Mesendoderm (in vitro differentiated cells): Measurements from ENCODE around the gene ATF6B.

Experiments used
- DNase-seq: peaks from one replicate; pipeline ENCODE4 v3.0.0; 2013
- H2AK5ac ChIP-seq: 2 replicates; pipeline ENCODE4 v1.6.1; 2013; ENCODE audit warnings: low read length, inconsistent platforms
- H2BK120ac ChIP-seq: 2 replicates; pipeline ENCODE4 v1.6.1; 2013; ENCODE audit warnings: low read depth, mild to moderate bottlenecking, low read length, moderate library complexity, mixed read lengths
- H2BK15ac ChIP-seq: replicated peaks from 2 replicates; pipeline ENCODE4 v1.6.1; 2013; ENCODE audit warnings: low read depth, mild to moderate bottlenecking, moderate library complexity
- H2BK5ac ChIP-seq: 2 replicates; pipeline ENCODE4 v1.6.1; 2013; ENCODE audit warnings: low read length, inconsistent platforms
- H3K18ac ChIP-seq: 2 replicates; pipeline ENCODE4 v1.6.1; 2013; ENCODE audit warnings: mild to moderate bottlenecking, low read length, mixed read lengths
- H3K23ac ChIP-seq: one replicate; pipeline ENCODE4 v1.6.1; 2013; ENCODE audit warnings: low read length
- H3K27ac ChIP-seq: 2 replicates; pipeline ENCODE4 v1.5.1; 2013; ENCODE audit warnings: low read depth, mild to moderate bottlenecking, inconsistent platforms, low read length, moderate library complexity
- H3K27me3 ChIP-seq: 2 replicates; pipeline ENCODE4 v1.6.1; 2013; ENCODE audit warnings: low read length, control low read depth, mild to moderate bottlenecking, inconsistent platforms; ENCODE audit not compliant: insufficient read depth, poor library complexity
- H3K36me3 ChIP-seq: 2 replicates; pipeline ENCODE4 v1.6.1; 2013; ENCODE audit warnings: low read length, inconsistent platforms; ENCODE audit not compliant: control insufficient read depth, insufficient read depth
- H3K4ac ChIP-seq: one replicate; pipeline ENCODE4 v1.6.1; 2013; ENCODE audit warnings: low read depth, mild to moderate bottlenecking, low read length, moderate library complexity
- H3K4me1 ChIP-seq: 2 replicates; pipeline ENCODE4 v1.6.1; 2013; ENCODE audit warnings: low read depth, low read length, inconsistent platforms; ENCODE audit not compliant: control insufficient read depth
- H3K4me2 ChIP-seq: 2 replicates; pipeline ENCODE4 v1.6.1; 2013; ENCODE audit warnings: low read length
- H3K4me3 ChIP-seq: 2 replicates; pipeline ENCODE4 v1.5.1; 2013; ENCODE audit warnings: mild to moderate bottlenecking, low read length
- H3K56ac ChIP-seq: one replicate; pipeline ENCODE4 v1.6.1; 2013; ENCODE audit warnings: low read length
- H3K79me1 ChIP-seq: 2 replicates; pipeline ENCODE4 v1.6.1; 2013; ENCODE audit warnings: low read length, inconsistent platforms
- H3K79me2 ChIP-seq: 2 replicates; pipeline ENCODE4 v1.6.1; 2013; ENCODE audit warnings: mild to moderate bottlenecking, low read length; ENCODE audit not compliant: control insufficient read depth, insufficient read depth
- H3K9ac ChIP-seq: 2 replicates; pipeline ENCODE4 v1.6.1; 2013; ENCODE audit warnings: low read length, inconsistent platforms
- H4K5ac ChIP-seq: one replicate; pipeline ENCODE4 v1.6.1; 2013; ENCODE audit warnings: low read length
- H4K8ac ChIP-seq: one replicate; pipeline ENCODE4 v1.6.1; 2013; ENCODE audit warnings: low read depth, mild to moderate bottlenecking, control low read depth, low read length, moderate library complexity
- WGBS: extraction: QIAGEN DNeasy Blood & Tissue Kit; methylation state at CpG from one replicate; pipeline ENCODE4 v1.1.7; 2013; ENCODE audit warnings: low lambda C conversion rate, missing lambda C conversion rate; ENCODE audit not compliant: insufficient coverage; ENCODE audit errors: extremely low coverage; 5-methylcytosine and 5-hydroxymethylcytosine counted together

The ATF6B gene

GRCh38 chr6:32095338-32096086 is 32.5 kb downstream of the ATF6B start:
- Histone ChIP-seq H2BK15ac (no peak overlapping the region), H3K9ac (no peak overlapping the region), H2BK5ac (no peak overlapping the region), H3K56ac (no peak overlapping the region), H3K79me2 (no peaks in the 10 kb centered on the region), H3K27me3 (no peaks in the 10 kb centered on the region), H3K23ac (no peak overlapping the region), H2AK5ac (no peak overlapping the region), H3K27ac (no peak overlapping the region), H4K5ac (no peak overlapping the region), H2BK120ac (no peak overlapping the region), H3K4ac (no peak overlapping the region), H3K18ac (no peak overlapping the region), H3K79me1 (no peaks in the 10 kb centered on the region), H4K8ac (no peak overlapping the region), H3K4me1 (no peaks in the 10 kb centered on the region), H3K4me3 (no peak overlapping the region), H3K4me2 (no peak overlapping the region), H3K36me3 (no peaks in the 10 kb centered on the region)
- DNase-seq = no peak
- no CpG with 5 or more reads among the region's 30 CpGs for WGBS

GRCh38 chr6:32092760-32093497 is 35.1 kb downstream of the ATF6B start:
- Histone ChIP-seq H3K9ac (no peak overlapping the region), H3K4ac (no peak overlapping the region), H3K36me3 (no peaks in the 10 kb centered on the region), H4K5ac (no peak overlapping the region), H3K4me1 (no peaks in the 10 kb centered on the region), H4K8ac (no peak overlapping the region), H3K27ac (no peak overlapping the region), H2BK15ac (no peak overlapping the region), H2BK120ac (no peak overlapping the region), H2BK5ac (no peak overlapping the region), H3K4me3 (no peak overlapping the region), H3K18ac (no peak overlapping the region), H2AK5ac (no peak overlapping the region), H3K23ac (no peak overlapping the region), H3K79me1 (no peaks in the 10 kb centered on the region), H3K79me2 (no peaks in the 10 kb centered on the region), H3K4me2 (no peak overlapping the region), H3K27me3 (no peaks in the 10 kb centered on the region), H3K56ac (no peak overlapping the region)
- no CpG with 5 or more reads among the region's 8 CpGs for WGBS
- DNase-seq = no peak

DNA sequence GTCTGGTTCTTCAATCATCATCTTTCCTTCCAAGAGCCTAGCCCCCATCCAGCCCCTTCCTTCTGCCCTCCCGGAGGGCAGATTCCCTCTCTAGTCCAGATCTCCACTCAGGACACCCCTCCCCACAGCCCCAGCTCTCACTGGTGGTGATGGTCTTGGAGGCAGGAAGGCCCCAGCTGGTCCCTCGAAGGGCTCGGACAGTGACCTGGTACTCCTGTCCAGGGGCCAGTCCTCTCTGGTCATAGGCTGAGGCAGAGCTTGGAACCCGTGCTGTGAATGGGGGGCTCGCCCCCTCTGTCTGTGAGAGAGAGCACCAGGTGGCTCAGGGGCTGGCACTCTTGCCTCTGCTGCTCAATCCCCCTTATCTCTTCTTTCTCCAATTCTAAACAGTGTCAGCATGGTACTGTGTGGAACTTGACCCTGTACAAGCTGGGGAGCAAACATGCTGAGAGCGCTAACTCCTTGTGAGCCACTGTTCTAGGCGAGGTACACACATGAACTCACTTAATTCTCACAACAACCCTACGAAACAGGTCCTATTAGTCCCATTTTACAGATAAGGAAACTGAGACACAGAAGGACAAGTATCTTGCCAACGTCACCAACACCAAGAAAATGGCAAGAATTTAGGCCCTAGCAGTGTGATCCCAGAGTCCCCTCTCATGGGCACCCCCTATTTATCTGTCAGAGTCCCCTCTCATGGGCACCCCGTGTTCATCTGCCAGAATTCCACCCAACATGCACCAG is 38.8 kb downstream of the ATF6B start:
- H3K9ac ChIP-seq = no peak overlapping the region
- H3K18ac ChIP-seq = no peak overlapping the region
- H4K8ac ChIP-seq = no peak overlapping the region
- no peak overlapping the region for H2BK5ac ChIP-seq
- H2AK5ac ChIP-seq = no peak overlapping the region
- H3K27me3 ChIP-seq = no peaks in the 10 kb centered on the region
- no peak overlapping the region for H3K4me2 ChIP-seq
- no CpG with 5 or more reads among the region's 10 CpGs for WGBS
- no peak overlapping the region for H3K4me3 ChIP-seq
- H2BK15ac ChIP-seq = no peak overlapping the region
- no peaks in the 10 kb centered on the region for H3K4me1 ChIP-seq
- H3K36me3 ChIP-seq = no peaks in the 10 kb centered on the region
- H3K79me1 ChIP-seq = no peaks in the 10 kb centered on the region
- no peak overlapping the region for H3K56ac ChIP-seq
- H3K23ac ChIP-seq = no peak overlapping the region
- no peak overlapping the region for H2BK120ac ChIP-seq
- no peak overlapping the region for H4K5ac ChIP-seq
- no peak overlapping the region for H3K4ac ChIP-seq
- H3K27ac ChIP-seq = no peak overlapping the region
- H3K79me2 ChIP-seq = no peaks in the 10 kb centered on the region
- no peak for DNase-seq

GRCh38 chr6:32088487-32089049 is 39.5 kb downstream of the ATF6B start:
- H4K5ac ChIP-seq = no peak overlapping the region
- H3K79me1 ChIP-seq = no peaks in the 10 kb centered on the region
- H3K79me2 ChIP-seq = no peaks in the 10 kb centered on the region
- WGBS = no CpG with 5 or more reads among the region's 14 CpGs
- H2BK120ac ChIP-seq = no peak overlapping the region
- H4K8ac ChIP-seq = no peak overlapping the region
- H3K18ac ChIP-seq = no peak overlapping the region
- H3K4me3 ChIP-seq = no peak overlapping the region
- H2BK15ac ChIP-seq = no peak overlapping the region
- H2AK5ac ChIP-seq = no peak overlapping the region
- H3K36me3 ChIP-seq = no peaks in the 10 kb centered on the region
- no peaks in the 10 kb centered on the region for H3K27me3 ChIP-seq
- H3K4ac ChIP-seq = no peak overlapping the region
- no peak for DNase-seq
- H3K4me1 ChIP-seq = no peaks in the 10 kb centered on the region
- H2BK5ac ChIP-seq = no peak overlapping the region
- H3K4me2 ChIP-seq = no peak overlapping the region
- no peak overlapping the region for H3K27ac ChIP-seq
- H3K9ac ChIP-seq = no peak overlapping the region
- H3K56ac ChIP-seq = peak overlapping the region; percentile 37
- peak overlapping the region; percentile 71 for H3K23ac ChIP-seq

DNA sequence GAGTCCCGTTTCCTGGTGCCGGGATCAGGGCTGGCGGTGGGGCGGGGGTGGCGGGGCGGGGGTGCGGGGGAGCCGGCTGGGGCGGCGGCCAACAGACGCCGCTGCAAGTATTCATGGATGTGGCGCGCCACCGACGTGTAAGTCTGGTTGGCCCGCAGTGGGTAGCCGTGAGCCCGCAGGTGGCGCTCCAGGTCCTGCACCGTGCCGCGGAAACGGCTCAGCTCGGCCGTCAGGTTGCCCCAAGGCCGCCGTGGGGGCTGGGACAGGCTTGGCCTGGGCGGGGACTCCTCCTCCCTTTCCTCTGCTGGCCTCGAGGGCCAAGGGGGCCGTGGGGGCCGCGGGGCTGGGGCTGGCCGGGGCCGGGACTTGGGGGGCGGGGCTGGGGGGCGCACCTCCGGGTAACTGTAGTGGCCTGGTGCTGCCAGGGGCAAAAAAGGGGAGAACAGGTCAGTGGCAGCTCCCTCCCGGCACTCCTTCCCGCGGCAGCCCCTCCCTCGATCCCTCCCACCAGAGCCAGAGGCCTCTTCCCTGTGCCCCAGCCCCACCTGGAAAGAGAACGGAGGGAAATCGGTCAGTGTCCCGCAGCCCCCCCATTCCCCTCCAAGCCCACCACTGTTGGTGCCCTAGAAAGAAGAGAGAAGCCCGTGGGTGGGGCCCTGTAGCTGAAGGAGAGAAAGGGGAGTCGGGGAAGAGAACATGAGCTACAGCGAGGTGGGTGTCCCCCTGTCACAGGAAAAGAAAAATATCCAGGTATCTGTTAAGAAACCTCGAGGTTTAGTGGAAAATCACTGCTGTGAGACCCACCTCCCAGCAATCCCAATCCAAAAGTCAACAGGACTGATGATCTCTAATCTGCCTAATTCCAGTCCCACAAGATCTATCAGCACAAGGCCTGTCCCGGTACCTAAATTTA is 40.2 kb downstream of the ATF6B start:
- H3K9ac ChIP-seq = peak overlapping the region; percentile 55
- H3K4me2 ChIP-seq = no peak overlapping the region
- no peak overlapping the region for H4K5ac ChIP-seq
- no peak overlapping the region for H3K23ac ChIP-seq
- no peak overlapping the region for H4K8ac ChIP-seq
- no peaks in the 10 kb centered on the region for H3K79me1 ChIP-seq
- peak overlapping the region; percentile 74 for H3K56ac ChIP-seq
- no peaks in the 10 kb centered on the region for H3K4me1 ChIP-seq
- H2BK15ac ChIP-seq = no peak overlapping the region
- H3K27me3 ChIP-seq = no peaks in the 10 kb centered on the region
- WGBS = no CpG with 5 or more reads among the region's 50 CpGs
- H2AK5ac ChIP-seq = no peak overlapping the region
- H3K27ac ChIP-seq = no peak overlapping the region
- no peak overlapping the region for H2BK5ac ChIP-seq
- DNase-seq = peak; percentile 95
- no peak overlapping the region for H3K4ac ChIP-seq
- H2BK120ac ChIP-seq = peak overlapping the region; percentile 62
- H3K36me3 ChIP-seq = no peaks in the 10 kb centered on the region
- H3K18ac ChIP-seq = peak overlapping the region; percentile 81
- no peaks in the 10 kb centered on the region for H3K79me2 ChIP-seq
- no peak overlapping the region for H3K4me3 ChIP-seq
